Loucy (cell line): ENCODE measurements around the gene MT1H.
"Not testable (repeated sequence)": the region's sequence is repeated elsewhere in the genome, so short reads cannot be mapped to it uniquely, and the experiment has no call there.

Experiments
- H2AFZ ChIP-seq: fragments of 200-600 bp; sonication (generic); 2 replicates; pipeline ENCODE4 v1.6.0; 2016; ENCODE audit warnings: antibody characterized with exemption, mild to moderate bottlenecking, low read length, moderate library complexity
- H3F3A ChIP-seq: fragments of 200-600 bp; 2 replicates; pipeline ENCODE4 v1.6.0; 2016; ENCODE audit warnings: antibody characterized with exemption, low read depth, mild to moderate bottlenecking
- H3K27me3 ChIP-seq: fragments of 200-600 bp; sonication (generic); 2 replicates; pipeline ENCODE4 v1.6.1; 2014; ENCODE audit warnings: low read length, mild to moderate bottlenecking; ENCODE audit not compliant: insufficient read depth, poor library complexity, severe bottlenecking
- H3K36me3 ChIP-seq: fragments of 200-600 bp; sonication (generic); 2 replicates; pipeline ENCODE4 v1.6.1; 2016; ENCODE audit warnings: low read length; ENCODE audit not compliant: insufficient read depth
- H3K4me1 ChIP-seq: fragments of 200-600 bp; sonication (generic); 2 replicates; pipeline ENCODE4 v1.5.1; 2014; ENCODE audit warnings: low read length, mild to moderate bottlenecking; ENCODE audit not compliant: insufficient read depth, poor library complexity, severe bottlenecking
- H3K4me2 ChIP-seq: fragments of 200-600 bp; sonication (generic); 2 replicates; pipeline ENCODE4 v1.6.0; 2014; ENCODE audit warnings: antibody characterized with exemption, low read length, low read depth, mild to moderate bottlenecking; ENCODE audit not compliant: poor library complexity, severe bottlenecking
- H3K4me3 ChIP-seq: fragments of 200-600 bp; sonication (generic); 2 replicates; pipeline ENCODE4 v1.5.1; 2014; ENCODE audit warnings: low read length, mild to moderate bottlenecking, mixed read lengths; ENCODE audit not compliant: poor library complexity, severe bottlenecking
- H3K79me2 ChIP-seq: fragments of 200-600 bp; sonication (generic); 2 replicates; pipeline ENCODE4 v1.6.1; 2014; ENCODE audit warnings: low read length; ENCODE audit not compliant: insufficient read depth
- H3K9ac ChIP-seq: fragments of 200-600 bp; sonication (generic); 2 replicates; pipeline ENCODE4 v1.6.0; 2014; ENCODE audit warnings: mild to moderate bottlenecking, low read depth, low read length, moderate library complexity; ENCODE audit not compliant: poor library complexity, severe bottlenecking
- H3K9me2 ChIP-seq: fragments of 200-600 bp; sonication (generic); replicated peaks from 2 replicates; pipeline ENCODE4 v1.6.1; 2016; ENCODE audit warnings: low read depth, low read length, mixed read lengths
- H3K9me3 ChIP-seq: fragments of 200-600 bp; sonication (generic); 2 replicates; pipeline ENCODE4 v1.6.1; 2014; ENCODE audit warnings: mild to moderate bottlenecking, antibody characterized with exemption, low read length, low read depth; ENCODE audit not compliant: insufficient read depth
- H4K20me1 ChIP-seq: fragments of 200-600 bp; sonication (generic); 2 replicates; pipeline ENCODE4 v1.6.0; 2014; ENCODE audit warnings: antibody characterized with exemption, low read length, mild to moderate bottlenecking; ENCODE audit not compliant: insufficient read depth, poor library complexity, severe bottlenecking
- CTCF ChIP-seq: fragments of 200-600 bp; sonication (generic); conservative IDR thresholded peaks from 2 replicates; pipeline ENCODE4 v1.5.1; 2014; ENCODE audit warnings: mild to moderate bottlenecking, antibody characterized with exemption, low read length
- EZH2phosphoT487 ChIP-seq: fragments of 200-600 bp; IDR thresholded peaks from 2 replicates; pipeline ENCODE4 v1.6.1; 2018; ENCODE audit warnings: antibody characterized with exemption, mild to moderate bottlenecking, moderate library complexity, borderline replicate concordance

Gene MT1H

GRCh38 chr16:56669005-56669839, at the start of gene MT1H:
Gene MT1H (plus strand): TSS chr16:56669814. CDS start chr16:56669885, 71 bp downstream.
- H3K4me1 ChIP-seq: no peaks in the 10 kb centered on the region
- no peak within 1 kb of the TSS for H3K4me2 ChIP-seq
- no peaks in the 10 kb centered on the region for H3K9me2 ChIP-seq
- TF ChIP-seq EZH2phosphoT487 (no peak), CTCF (no peak)
- no peaks in the 10 kb centered on the region for H3K9me3 ChIP-seq
- no peak within 1 kb of the TSS for H3K4me3 ChIP-seq
- no peak within 1 kb of the TSS for H2AFZ ChIP-seq
- H3K27me3 ChIP-seq: no peaks in the 10 kb centered on the region
- H4K20me1 ChIP-seq: no peaks in the 10 kb centered on the region
- H3K9ac ChIP-seq: no peak within 1 kb of the TSS
- H3K36me3 ChIP-seq: no peaks in the 10 kb centered on the region
- no peaks in the 10 kb centered on the region for H3F3A ChIP-seq
- no peaks in the 10 kb centered on the region for H3K79me2 ChIP-seq

- Histone ChIP-seq H3K79me2 (no peaks in the 10 kb centered on the region), H3K4me1 (no peaks in the 10 kb centered on the region), H4K20me1 (no peaks in the 10 kb centered on the region), H3K4me2 (no peak overlapping the region), H3K9ac (no peak overlapping the region), H3K9me3 (no peaks in the 10 kb centered on the region), H3K9me2 (no peaks in the 10 kb centered on the region), H3K36me3 (no peaks in the 10 kb centered on the region), H3K27me3 (no peaks in the 10 kb centered on the region), H3K4me3 (no peak overlapping the region), H2AFZ (no peak overlapping the region), H3F3A (no peaks in the 10 kb centered on the region)
- TF ChIP-seq EZH2phosphoT487 (no peak), CTCF (no peak)
Measured at GRCh38 chr16:56620339-56620897, 49.2 kb upstream of the MT1H start.

GRCh38 chr16:56621665-56622445, 47.8 kb upstream of the MT1H start:
- H3F3A ChIP-seq, H2AFZ ChIP-seq, H3K9me2 ChIP-seq, H3K9me3 ChIP-seq, H3K79me2 ChIP-seq, H3K27me3 ChIP-seq, H3K4me1 ChIP-seq, H4K20me1 ChIP-seq, H3K9ac ChIP-seq, H3K4me2 ChIP-seq, H3K36me3 ChIP-seq, H3K4me3 ChIP-seq: not testable (repeated sequence)

DNA sequence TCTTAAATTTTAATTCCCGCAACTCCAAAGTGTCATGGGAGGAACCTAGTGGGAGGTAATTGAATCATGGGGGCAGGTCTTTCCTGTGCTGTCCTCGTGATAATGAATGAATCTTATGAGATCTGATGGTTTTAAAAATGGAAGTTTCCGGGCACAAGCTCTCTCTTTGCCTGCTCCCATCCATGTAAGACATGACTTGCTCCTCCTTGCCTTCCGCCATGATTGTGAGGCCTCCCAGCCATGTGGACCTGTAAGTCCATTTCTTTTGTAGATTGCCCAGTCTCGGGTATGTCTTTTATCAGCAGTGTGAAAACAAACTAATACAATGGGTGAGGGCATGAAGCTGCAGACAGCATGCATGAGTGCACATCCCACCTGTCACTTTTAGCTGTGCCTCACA, 46.4 kb upstream of the MT1H start:
- not testable (repeated sequence) for H3K9me2 ChIP-seq, H3K27me3 ChIP-seq, H3K79me2 ChIP-seq, H3F3A ChIP-seq, H3K36me3 ChIP-seq, H2AFZ ChIP-seq, H3K4me2 ChIP-seq, H4K20me1 ChIP-seq, H3K9me3 ChIP-seq, H3K4me1 ChIP-seq, H3K4me3 ChIP-seq, H3K9ac ChIP-seq
